K562 (cell line): Measurements from ENCODE around the gene PDPK1. TPM values are rescaled to one million over a fixed set of nuclear protein-coding genes. Genes with fewer than 3 reads are reported as not detected.

Source experiments
- ATAC-seq: fragments of 200-7000 bp; cut with Tn5 transposase; 3 replicates; pipeline ENCODE4 v1.9.1; 2020; ENCODE audit warnings: moderate library complexity
- BruUV-seq: library from RNA; stranded (reverse); fragments of 400-500 nt; replicated peaks from 2 replicates; lab custom pipeline; 2021; lab: Mats Ljungman, UMichigan
- CTCF ChIA-PET: fragments of 300-600 bp; formaldehyde crosslinking; extraction: SDS; loops from one replicate; lab custom pipeline; 2021; ENCODE audit warnings: low intra/inter-chr PET ratio; lab: Yijun Ruan, JAX
- POLR2A ChIA-PET: fragments of 300-600, 350-650 bp; sonication (Branson Sonifier 250); formaldehyde crosslinking; extraction: SDS; loops from one replicate; lab custom pipeline; 2021; ENCODE audit warnings: antibody characterized with exemption, inconsistent platforms; lab: Yijun Ruan, JAX
- DNase-seq, 4 experiments: peaks; one replicate each; pipeline versions ENCODE4 v3.0.0 to v3.0.0-alpha.2; 2011 to 2018; ENCODE audit warnings: low spot score in 3 of 4, mixed read lengths in 3 of 4; ENCODE audit errors: extremely low read depth in 1 of 4
- FAIRE-seq: peaks from 2 replicates; lab custom pipeline; 2011; peaks lifted over from hg19 to GRCh38; lab: Jason Lieb, UNC
- H2AFZ ChIP-seq: 2 replicates; pipeline ENCODE4 v1.6.0; 2011; ENCODE audit warnings: low read depth, low read length, control low read depth, inconsistent platforms
- H3K27ac ChIP-seq: fragments of 200-600 bp; 3 replicates; pipeline ENCODE4 v1.8.0; 2011; ENCODE audit warnings: low read depth, mild to moderate bottlenecking, control low read depth, inconsistent platforms, low read length, moderate library complexity, mixed read lengths; ENCODE audit errors: extremely low read depth
- H3K27me3 ChIP-seq, 2 experiments: fragments of 300-600 bp in 1 of 2; 2 replicates in 1 of 2; 3 replicates in 1 of 2; pipeline versions ENCODE4 v1.6.0 to v1.8.0; 2011; ENCODE audit warnings: inconsistent platforms in 2 of 2, low read length in 2 of 2, mild to moderate bottlenecking in 1 of 2, mixed read lengths in 1 of 2, moderate library complexity in 1 of 2; ENCODE audit not compliant: control insufficient read depth in 2 of 2, insufficient read depth in 2 of 2
- H3K36me3 ChIP-seq: fragments of 300-600 bp; 3 replicates; pipeline ENCODE4 v1.8.0; 2011; ENCODE audit warnings: mild to moderate bottlenecking, low read length, inconsistent platforms; ENCODE audit not compliant: control insufficient read depth, insufficient read depth
- H3K4me1 ChIP-seq, 2 experiments: fragments of 200-600 bp in 1 of 2; replicated peaks in 1 of 2; 2 replicates in 1 of 2; 3 replicates in 1 of 2; pipeline versions ENCODE4 v1.5.1 to v1.8.0; 2011; ENCODE audit warnings: inconsistent platforms in 2 of 2, low read length in 2 of 2, mild to moderate bottlenecking in 1 of 2, mixed read lengths in 1 of 2, moderate library complexity in 1 of 2; ENCODE audit not compliant: control insufficient read depth in 2 of 2, insufficient read depth in 2 of 2
- H3K4me2 ChIP-seq: 2 replicates; pipeline ENCODE4 v1.6.1; 2011; ENCODE audit warnings: low read length, control low read depth, inconsistent platforms, mixed read lengths; ENCODE audit not compliant: insufficient read depth
- H3K4me3 ChIP-seq: fragments of 200-600 bp; sonication (generic), shearing (Covaris generic); 2 replicates; pipeline ENCODE4 v1.5.1; 2016; ENCODE audit warnings: control low read depth, inconsistent platforms
- H3K79me2 ChIP-seq: fragments of 200-600 bp; 3 replicates; pipeline ENCODE4 v1.8.0; 2011; ENCODE audit warnings: low read length, inconsistent platforms; ENCODE audit not compliant: control insufficient read depth, insufficient read depth
- H3K9ac ChIP-seq, 2 experiments: 2 replicates each; pipeline versions ENCODE4 v1.6.0 to v1.6.1; 2011; ENCODE audit warnings: low read depth in 2 of 2, low read length in 2 of 2, control low read depth in 1 of 2, inconsistent platforms in 1 of 2, mild to moderate bottlenecking in 1 of 2, mixed read lengths in 1 of 2; ENCODE audit not compliant: insufficient read depth in 1 of 2
- H3K9me1 ChIP-seq: one replicate; pipeline ENCODE4 v1.6.0; 2011; ENCODE audit warnings: inconsistent platforms, mild to moderate bottlenecking, low read length, moderate library complexity; ENCODE audit not compliant: control insufficient read depth, insufficient read depth
- H3K9me3 ChIP-seq: replicated peaks from 2 replicates; pipeline ENCODE4 v1.5.1; 2011; ENCODE audit warnings: low read depth, low read length, inconsistent platforms; ENCODE audit not compliant: control insufficient read depth, insufficient read depth
- H4K20me1 ChIP-seq: replicated peaks from 2 replicates; pipeline ENCODE4 v1.6.1; 2011; ENCODE audit warnings: low read length, inconsistent platforms, mixed read lengths; ENCODE audit not compliant: control insufficient read depth, insufficient read depth
- FOSL1 ChIP-seq: fragments of 200-800 bp; sonication (Bioruptor generic); conservative IDR thresholded peaks from 2 replicates; pipeline ENCODE4 v1.6.1; 2016; ENCODE audit warnings: missing genetic modification characterization, missing compliant biosample characterization
- NFIX ChIP-seq: fragments of 250-450 bp; sonication (Bioruptor Pico); IDR thresholded peaks from 2 replicates; pipeline ENCODE4 v1.4.0; 2020; ENCODE audit warnings: low read depth, mild to moderate bottlenecking, moderate library complexity
- POLR2G ChIP-seq: fragments of 200-400 bp; formaldehyde crosslinking; IDR thresholded peaks from 2 replicates; pipeline ENCODE4 v1.6.1; 2017; ENCODE audit warnings: low read depth, mild to moderate bottlenecking, antibody characterized with exemption, low read length, moderate library complexity
- SP1 ChIP-seq: sonication (generic); formaldehyde crosslinking; IDR thresholded peaks from 2 replicates; pipeline ENCODE4 v1.8.1; 2022; ENCODE audit warnings: mild to moderate bottlenecking, missing genetic modification reagents
- WGBS: fragments of 100-300 bp; shearing (Covaris generic); methylation state at CpG from one replicate; pipeline ENCODE4 v1.1.6; 2016; ENCODE audit warnings: low coverage, mixed read lengths; ENCODE audit not compliant: insufficient coverage; ENCODE audit errors: missing lambda C conversion rate; 5-methylcytosine and 5-hydroxymethylcytosine counted together
- in situ Hi-C: fragments of 300-500 bp; cut with MboI; formaldehyde crosslinking; loops from 4 replicates; pipeline ENCODE4 v1.15.0; 2018; ENCODE audit warnings: inconsistent platforms, mixed read lengths
- intact Hi-C: fragments of 100-400 bp; cut with micrococcal nuclease; formaldehyde crosslinking; loops from 2 replicates; pipeline ENCODE4 v1.14.2; 2022
- polyA plus RNA-seq, 8 experiments: library from polyadenylated mRNA; depleted of rRNA in 4 of 8; stranded (reverse) in 5 of 8; unstranded in 3 of 8; fragments of >200 nt; fragmentation: Nextera tagmentation in 2 of 8; fragmentation: Illumina TruSeq in 1 of 8; extraction: Ambion mirVana in 2 of 8; extraction: Trizol in 1 of 8; gene quantifications; 2 replicates each; pipeline versions ENCODE4 v1.2.1 to v1.2.3, GENCODE V29; 2011 to 2014; ENCODE audit warnings: inconsistent platforms in 1 of 8, missing spikeins in 1 of 8
- total RNA-seq, 7 experiments: library from RNA; depleted of rRNA in 6 of 7; stranded (reverse); fragments of >200 nt in 6 of 7; fragmentation: Illumina TruSeq in 2 of 7; extraction: Trizol in 2 of 7; gene quantifications; 2 replicates each; pipeline versions ENCODE4 v1.2.1 to v1.2.3, GENCODE V29; 2011 to 2021; ENCODE audit warnings: low replicate concordance in 1 of 7
- TF ChIP-seq, protein P1 (sequence below), 3 experiments: IDR thresholded peaks in 2 of 3; conservative IDR thresholded peaks in 1 of 3; 2 replicates each; pipeline ENCODE4 v1.5.1; 2011 to 2012; ENCODE audit warnings: low read length in 3 of 3, mild to moderate bottlenecking in 3 of 3, control low read depth in 2 of 3, improper control_type of control experiment in 1 of 3, inconsistent platforms in 1 of 3, low read depth in 1 of 3, mixed read lengths in 1 of 3, moderate library complexity in 1 of 3; ENCODE audit not compliant: insufficient read depth in 2 of 3
- TF ChIP-seq, protein P2 (sequence below): fragments of 450-650 bp; IDR thresholded peaks from 2 replicates; pipeline ENCODE4 v1.6.1; 2016; ENCODE audit warnings: missing biosample characterization, missing genetic modification characterization

Gene PDPK1
- total and polyA plus RNA-seq, 9 of the 15 experiments (the other 6 are each of a cell fraction or from before 2014, with no cell fraction given) = 4.0 to 37.2 (median 18.7) TPM

DNA sequence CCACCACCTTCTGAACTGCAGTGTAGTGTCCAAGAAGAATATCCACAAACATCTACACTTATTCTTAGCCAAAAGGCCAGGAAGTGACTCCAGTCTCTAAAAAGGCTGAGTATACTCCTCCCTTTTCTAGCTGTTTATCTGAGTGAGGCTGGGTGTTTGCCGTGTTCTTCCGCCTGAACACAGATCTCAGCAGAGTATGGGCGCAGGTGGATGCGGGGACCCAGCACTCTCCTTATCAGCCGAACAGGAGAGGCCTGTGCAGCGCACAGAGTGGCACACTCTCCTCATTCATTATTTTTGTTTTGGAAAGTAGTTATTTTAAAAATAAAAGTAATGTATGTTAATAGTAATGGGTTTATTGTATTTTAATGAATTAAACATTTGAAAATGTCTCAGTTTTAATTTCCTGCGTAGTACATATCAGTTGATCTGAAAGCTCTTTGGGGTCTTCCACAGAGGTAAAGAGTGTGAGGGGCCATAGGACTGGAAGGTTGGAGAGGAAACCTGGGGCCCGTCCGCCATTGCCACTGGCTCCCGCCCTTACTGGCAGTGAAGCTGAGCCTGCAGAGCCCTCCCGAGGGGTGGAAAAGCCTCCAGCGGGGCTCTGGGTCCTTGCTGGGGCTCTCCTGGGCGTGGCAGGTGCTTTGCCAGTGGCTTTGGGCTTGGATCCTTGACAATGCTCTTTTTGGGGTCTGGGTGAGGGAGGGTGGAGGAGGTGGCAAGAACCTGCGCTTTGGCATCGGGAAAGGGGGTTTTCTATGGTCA lies 53.8 kb downstream of the PDPK1 start (continued):
- no peak for TF ChIP-seq FOSL1
- TF ChIP-seq NFIX (CRISPR knock-in tag) = no peak
- no peak for TF ChIP-seq SP1 (CRISPR knock-in tag)

DNA sequence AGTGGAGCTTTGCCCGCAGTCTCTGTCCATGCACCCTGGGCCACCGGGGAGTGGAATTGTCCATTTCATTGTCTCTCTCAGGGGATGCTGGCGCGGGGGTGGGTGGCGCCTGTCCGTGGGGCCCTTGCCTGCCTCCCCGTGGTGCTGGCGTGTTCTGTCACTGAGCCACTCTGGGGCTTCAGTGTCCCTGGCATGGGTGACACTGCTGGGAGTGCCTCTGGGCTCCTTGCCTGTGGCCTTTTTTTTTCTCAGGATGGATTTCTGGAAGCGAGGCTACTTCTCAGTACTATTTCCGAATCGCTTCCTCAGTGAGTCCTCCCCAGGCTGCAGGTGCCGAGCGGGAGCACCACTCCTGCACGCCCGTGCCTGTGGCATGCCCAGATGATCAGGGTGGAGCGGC lies 55.0 kb downstream of the PDPK1 start:
- Histone ChIP-seq H3K9ac (0 out of 4 replicates have a peak overlapping the region, but pooled peaks of 1 of the 2 experiments have one; percentile 6), H3K27me3 (no peaks in the 10 kb centered on the region), H3K9me3 (no peaks in the 10 kb centered on the region), H3K27ac (no peak overlapping the region), H3K4me2 (no peak overlapping the region), H3K4me3 (no peak overlapping the region), H3K9me1 (no peaks in the 10 kb centered on the region), H2AFZ (no peak overlapping the region)
- BruUV-seq = no TSS peak
- in situ Hi-C loops (no loop called here), intact Hi-C loops (no loop called here)
- ChIA-PET POLR2A (interaction anchor here (0.8 kb wide), 1 partner anchor 10 kb away, joined by 3 read pairs; no protein-coding TSS in a partner anchor), CTCF (no interaction called here)
- no peak for DNase-seq
- WGBS = 95% methylated on average over 14 of the region's 16 CpGs
- TF ChIP-seq, protein P1, sequence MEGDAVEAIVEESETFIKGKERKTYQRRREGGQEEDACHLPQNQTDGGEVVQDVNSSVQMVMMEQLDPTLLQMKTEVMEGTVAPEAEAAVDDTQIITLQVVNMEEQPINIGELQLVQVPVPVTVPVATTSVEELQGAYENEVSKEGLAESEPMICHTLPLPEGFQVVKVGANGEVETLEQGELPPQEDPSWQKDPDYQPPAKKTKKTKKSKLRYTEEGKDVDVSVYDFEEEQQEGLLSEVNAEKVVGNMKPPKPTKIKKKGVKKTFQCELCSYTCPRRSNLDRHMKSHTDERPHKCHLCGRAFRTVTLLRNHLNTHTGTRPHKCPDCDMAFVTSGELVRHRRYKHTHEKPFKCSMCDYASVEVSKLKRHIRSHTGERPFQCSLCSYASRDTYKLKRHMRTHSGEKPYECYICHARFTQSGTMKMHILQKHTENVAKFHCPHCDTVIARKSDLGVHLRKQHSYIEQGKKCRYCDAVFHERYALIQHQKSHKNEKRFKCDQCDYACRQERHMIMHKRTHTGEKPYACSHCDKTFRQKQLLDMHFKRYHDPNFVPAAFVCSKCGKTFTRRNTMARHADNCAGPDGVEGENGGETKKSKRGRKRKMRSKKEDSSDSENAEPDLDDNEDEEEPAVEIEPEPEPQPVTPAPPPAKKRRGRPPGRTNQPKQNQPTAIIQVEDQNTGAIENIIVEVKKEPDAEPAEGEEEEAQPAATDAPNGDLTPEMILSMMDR (IDR thresholded peaks at IDR 0.05 in 2 of 3, conservative IDR thresholded peaks at IDR 0.05 in 1 of 3; ENCODE audit: insufficient read depth in 2 of 3, low read depth in 1 of 3, low read length in 3 of 3) = 0 out of 6 replicates have a peak, but pooled peaks of 1 of the 3 experiments have one; percentile 2
- TF ChIP-seq, protein P2, sequence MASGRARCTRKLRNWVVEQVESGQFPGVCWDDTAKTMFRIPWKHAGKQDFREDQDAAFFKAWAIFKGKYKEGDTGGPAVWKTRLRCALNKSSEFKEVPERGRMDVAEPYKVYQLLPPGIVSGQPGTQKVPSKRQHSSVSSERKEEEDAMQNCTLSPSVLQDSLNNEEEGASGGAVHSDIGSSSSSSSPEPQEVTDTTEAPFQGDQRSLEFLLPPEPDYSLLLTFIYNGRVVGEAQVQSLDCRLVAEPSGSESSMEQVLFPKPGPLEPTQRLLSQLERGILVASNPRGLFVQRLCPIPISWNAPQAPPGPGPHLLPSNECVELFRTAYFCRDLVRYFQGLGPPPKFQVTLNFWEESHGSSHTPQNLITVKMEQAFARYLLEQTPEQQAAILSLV (tag) = no peak
- TF ChIP-seq POLR2G = 0 out of 2 replicates have a peak, but pooled peaks have one; percentile 22
- TF ChIP-seq, all 486 proteins: peak for 2
- H3K79me2 ChIP-seq = no peaks in the 10 kb centered on the region; the same call in 2 of the 3 replicates
- H3K36me3 ChIP-seq = peaks cover 59% of the 10 kb centered on the region
- H3K4me1 ChIP-seq = peaks cover 0 to 8% of the 10 kb centered on the region in 2 experiments; a peak in 1 of 5 replicates
- no peak for FAIRE-seq
- no peaks in the 10 kb centered on the region for H4K20me1 ChIP-seq
- no peak for ATAC-seq
